B cell (primary cell): ENCODE data around the gene RIT2. TPM values are rescaled to one million over a fixed set of nuclear protein-coding genes. Genes with fewer than 3 reads are reported as not detected.

ENCODE experiments used
- ATAC-seq: fragments of 200-7000 bp; cut with Tn5 transposase; one replicate; pipeline ENCODE4 v1.10.0; 2021; ENCODE audit warnings: low read depth, mild to moderate bottlenecking, moderate number of reproducible peaks, moderate library complexity
- CTCF ChIA-PET: fragments of 350-600 bp; sonication (Branson Sonifier 250); formaldehyde crosslinking; loops from one replicate; lab custom pipeline; 2021; ENCODE audit warnings: antibody characterized with exemption, inconsistent platforms; lab: Charles Lee
- POLR2A ChIA-PET: fragments of 350-600 bp; sonication (Branson Sonifier 250); formaldehyde crosslinking; loops from one replicate; lab custom pipeline; 2021; ENCODE audit warnings: antibody characterized with exemption; lab: Charles Lee
- DNase-seq: peaks from one replicate; pipeline ENCODE4 v3.0.0; 2013
- H2AFZ ChIP-seq: 2 replicates; pipeline ENCODE4 v1.6.1; 2012; ENCODE audit warnings: mild to moderate bottlenecking, low read depth, low read length; ENCODE audit not compliant: insufficient read depth, poor library complexity, severe bottlenecking
- H3K27ac ChIP-seq, 2 donors: 1 replicate in 1 of 2; 2 replicates in 1 of 2; pipeline ENCODE4 v1.5.1; 2012 to 2013; ENCODE audit warnings: low read length in 2 of 2, mild to moderate bottlenecking in 2 of 2, moderate library complexity in 1 of 2
- H3K27me3 ChIP-seq, 4 experiments: fragments of 200-600 bp in 1 of 4; sonication (generic) in 1 of 4; replicated peaks in 1 of 4; 1 replicate in 2 of 4; 2 replicates in 2 of 4; pipeline versions ENCODE4 v1.6.1 to v1.7.0; 2013 to 2016; ENCODE audit warnings: low read length in 3 of 4, mild to moderate bottlenecking in 2 of 4, mixed read lengths in 1 of 4, moderate library complexity in 1 of 4; ENCODE audit not compliant: insufficient read depth in 4 of 4, control insufficient read depth in 3 of 4; ENCODE audit errors: control extremely low read depth in 1 of 4
- H3K36me3 ChIP-seq, 2 experiments: replicated peaks in 1 of 2; 1 replicate in 1 of 2; 2 replicates in 1 of 2; pipeline versions ENCODE4 v1.6.1 to v1.7.1; 2013; ENCODE audit warnings: low read length in 1 of 2; ENCODE audit not compliant: insufficient read depth in 2 of 2, control insufficient read depth in 1 of 2; ENCODE audit errors: control extremely low read depth in 1 of 2, extremely low read depth in 1 of 2
- H3K4me1 ChIP-seq, 2 donors: fragments of 200-600 bp in 1 of 2; sonication (generic) in 1 of 2; 1 replicate in 1 of 2; 2 replicates in 1 of 2; pipeline versions ENCODE4 v1.5.1 to v1.6.1; 2013 to 2017; ENCODE audit warnings: low read length in 2 of 2; ENCODE audit not compliant: control insufficient read depth in 2 of 2, insufficient read depth in 2 of 2
- H3K4me2 ChIP-seq: replicated peaks from 2 replicates; pipeline ENCODE3; 2012; ENCODE audit warnings: mild to moderate bottlenecking, low read depth, low read length; ENCODE audit not compliant: poor library complexity, severe bottlenecking
- H3K4me3 ChIP-seq, 5 experiments: fragments of 200-600 bp in 1 of 5; sonication (generic) in 1 of 5; 1 replicate in 3 of 5; 2 replicates in 2 of 5; pipeline versions ENCODE4 v1.5.1 to v1.7.0; 2011 to 2016; ENCODE audit warnings: low read length in 4 of 5, mild to moderate bottlenecking in 4 of 5, low read depth in 2 of 5, control low read depth in 1 of 5, moderate library complexity in 1 of 5; ENCODE audit not compliant: insufficient read depth in 1 of 5; ENCODE audit errors: control extremely low read depth in 1 of 5, extremely low read depth in 1 of 5
- H3K79me2 ChIP-seq: fragments of 200-600 bp; sonication (generic); one replicate; pipeline ENCODE4 v1.6.0; 2016; ENCODE audit warnings: low read length; ENCODE audit not compliant: control insufficient read depth, insufficient read depth
- H3K9ac ChIP-seq: fragments of 200-600 bp; sonication (generic); 2 replicates; pipeline ENCODE4 v1.6.1; 2017; ENCODE audit warnings: mild to moderate bottlenecking, low read length, moderate library complexity
- H3K9me3 ChIP-seq, 3 donors: one replicate each; pipeline versions ENCODE4 v1.6.1 to v1.7.1; 2013; ENCODE audit warnings: low read length in 2 of 3; ENCODE audit not compliant: control insufficient read depth in 2 of 3, insufficient read depth in 1 of 3; ENCODE audit errors: control extremely low read depth in 1 of 3
- H4K20me1 ChIP-seq: 2 replicates; pipeline ENCODE4 v1.6.0; 2012; ENCODE audit warnings: mild to moderate bottlenecking, low read length; ENCODE audit not compliant: insufficient read depth, control insufficient read depth, poor library complexity, severe bottlenecking
- H3K27ac Mint-ChIP-seq: one replicate; pipeline ENCODE4 v1.8.0; 2021; ENCODE audit warnings: mixed read lengths
- H3K27me3 Mint-ChIP-seq: one replicate; pipeline ENCODE4 v1.8.0; 2021; ENCODE audit warnings: mixed read lengths
- H3K4me1 Mint-ChIP-seq: one replicate; pipeline ENCODE4 v1.8.0; 2021; ENCODE audit warnings: mixed read lengths
- H3K4me3 Mint-ChIP-seq: one replicate; pipeline ENCODE4 v1.8.0; 2021; ENCODE audit warnings: mixed read lengths
- H3K9me3 Mint-ChIP-seq: one replicate; pipeline ENCODE4 v1.8.0; 2022; ENCODE audit warnings: mixed read lengths; ENCODE audit not compliant: insufficient read depth
- CTCF ChIP-seq: fragments of 200-600 bp; IDR thresholded peaks from one replicate; pipeline ENCODE4 v1.8.0; 2022; ENCODE audit warnings: antibody characterized with exemption, mild to moderate bottlenecking
- EZH2 ChIP-seq: IDR thresholded peaks from 2 replicates; pipeline ENCODE4 v1.6.1; 2012; ENCODE audit warnings: borderline replicate concordance, low read depth, mild to moderate bottlenecking, moderate library complexity, low read length; ENCODE audit not compliant: insufficient read depth, poor library complexity, severe bottlenecking
- WGBS: methylation state at CpG from one replicate; pipeline ENCODE4 v1.1.5; 2013; ENCODE audit warnings: missing lambda C conversion rate; ENCODE audit not compliant: insufficient coverage; 5-methylcytosine and 5-hydroxymethylcytosine counted together
- intact Hi-C: fragments of 100-400 bp; cut with micrococcal nuclease; formaldehyde crosslinking; loops from one replicate; pipeline ENCODE4 v1.10.0; 2022
- polyA plus RNA-seq: library from polyadenylated mRNA; depleted of rRNA; stranded (reverse); fragments of >200 nt; gene quantifications from 2 replicates; pipeline ENCODE4 v1.2.3, GENCODE V29; 2012
- total RNA-seq, 2 donors: library from RNA; stranded (reverse); fragments of 120-200 nt in 1 of 2; gene quantifications; 1 replicate in 1 of 2; 2 replicates in 1 of 2; pipeline versions ENCODE4 v1.2.3 to v1.2.4, GENCODE V29; 2013 to 2022

RIT2 gene
- total and polyA plus RNA-seq, 2 donors (not counting 1 experiment from before 2014, with no cell fraction given): not detected

GRCh38 chr18:43040281-43040680, 75.2 kb downstream of the RIT2 start:
- Mint-ChIP-seq H3K4me1 (no peaks in the 10 kb centered on the region), H3K9me3 (peaks cover 5% of the 10 kb centered on the region), H3K27ac (no peak overlapping the region), H3K27me3 (no peaks in the 10 kb centered on the region), H3K4me3 (no peak overlapping the region)
- H3K36me3 ChIP-seq: no peaks in the 10 kb centered on the region
- TF ChIP-seq EZH2 (no peak), CTCF (no peak)
- WGBS: no CpG with 5 or more reads among the region's 2 CpGs
- H3K9ac ChIP-seq: no peak overlapping the region
- ChIA-PET CTCF (no interaction called here), POLR2A (no interaction called here)
- H4K20me1 ChIP-seq: no peaks in the 10 kb centered on the region
- ATAC-seq: no peak
- no peak overlapping the region for H3K4me2 ChIP-seq
- no peaks in the 10 kb centered on the region for H3K4me1 ChIP-seq
- H3K27me3 ChIP-seq: no peaks in the 10 kb centered on the region
- H3K27ac ChIP-seq: no peak overlapping the region
- no peak overlapping the region for H2AFZ ChIP-seq
- H3K9me3 ChIP-seq: no peaks in the 10 kb centered on the region
- DNase-seq: no peak
- H3K4me3 ChIP-seq: no peak overlapping the region
- intact Hi-C loops: no loop called here
- H3K79me2 ChIP-seq: no peaks in the 10 kb centered on the region

GRCh38 chr18:43034683-43035500, 80.6 kb downstream of the RIT2 start:
- Histone ChIP-seq H3K79me2 (no peaks in the 10 kb centered on the region), H3K27ac (no peak overlapping the region), H3K9ac (no peak overlapping the region), H2AFZ (no peak overlapping the region), H3K4me1 (no peaks in the 10 kb centered on the region), H3K9me3 (no peaks in the 10 kb centered on the region), H3K4me3 (no peak overlapping the region), H4K20me1 (no peaks in the 10 kb centered on the region), H3K36me3 (no peaks in the 10 kb centered on the region), H3K27me3 (no peaks in the 10 kb centered on the region), H3K4me2 (no peak overlapping the region)
- TF ChIP-seq CTCF (no peak), EZH2 (no peak)
- Mint-ChIP-seq H3K4me1 (no peaks in the 10 kb centered on the region), H3K27me3 (no peaks in the 10 kb centered on the region), H3K9me3 (peaks cover 5% of the 10 kb centered on the region), H3K27ac (no peak overlapping the region), H3K4me3 (no peak overlapping the region)
- POLR2A ChIA-PET: no interaction called here
- DNase-seq: no peak
- ATAC-seq: no peak
- CTCF ChIA-PET: no interaction called here
- intact Hi-C loops: no loop called here
- no CpG with 5 or more reads among the region's 2 CpGs for WGBS
